Breast epithelium (tissue), 3 donors: Measurements from ENCODE around the gene CFAP45.

Source experiments
- CTCF ChIP-seq, 3 donors: fragments of 450-650 bp; IDR thresholded peaks; one replicate each; pipeline ENCODE4 v1.5.1; 2016 to 2017; ENCODE audit warnings: antibody characterized with exemption in 3 of 3, mild to moderate bottlenecking in 3 of 3, moderate library complexity in 3 of 3
- POLR2A ChIP-seq: fragments of 450-650 bp; IDR thresholded peaks from one replicate; pipeline ENCODE4 v1.6.1; 2016; ENCODE audit warnings: antibody characterized with exemption, mild to moderate bottlenecking, moderate library complexity

- TF ChIP-seq CTCF (IDR thresholded peaks at IDR 0.05) (no peak), POLR2A (no peak)
Observed at GRCh38 chr1:159896546-159896930, 3.4 kb downstream of the CFAP45 start.
